Measurements from ENCODE around the gene SLC22A12.
"Not testable (repeated sequence)": the region's sequence is repeated elsewhere in the genome, so short reads cannot be mapped to it uniquely, and the experiment has no call there.

Gene SLC22A12

DNA sequence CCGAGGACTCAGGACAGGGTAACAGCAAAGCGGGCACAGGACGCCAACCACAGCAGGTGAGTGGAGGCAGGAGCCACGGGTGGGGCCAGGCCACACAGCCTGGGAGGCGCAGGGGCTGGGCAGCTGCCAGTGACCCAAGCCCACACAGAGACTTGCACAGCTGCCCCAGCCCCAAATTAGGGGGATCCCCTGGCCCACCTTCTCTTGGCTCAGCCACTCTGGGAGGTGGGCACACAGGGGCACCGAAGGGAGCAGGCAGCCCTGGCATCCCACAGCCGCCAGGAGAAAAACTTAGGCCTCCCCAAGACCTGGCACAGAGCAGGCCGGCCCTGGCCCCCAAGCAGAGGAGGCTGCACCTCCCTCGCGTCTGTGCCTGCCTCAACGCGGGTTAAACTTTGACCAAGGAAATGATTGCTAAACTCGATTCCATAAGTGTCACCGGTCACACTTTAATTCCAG lies at the start of gene SLC22A12:
TSS of gene SLC22A12 (plus strand) at position 458 of the 459 bp plus-strand sequence. CDS start 337 bp downstream, outside the sequence.
- DNase-seq (ENCODE audit: low spot score): no peak

DNA sequence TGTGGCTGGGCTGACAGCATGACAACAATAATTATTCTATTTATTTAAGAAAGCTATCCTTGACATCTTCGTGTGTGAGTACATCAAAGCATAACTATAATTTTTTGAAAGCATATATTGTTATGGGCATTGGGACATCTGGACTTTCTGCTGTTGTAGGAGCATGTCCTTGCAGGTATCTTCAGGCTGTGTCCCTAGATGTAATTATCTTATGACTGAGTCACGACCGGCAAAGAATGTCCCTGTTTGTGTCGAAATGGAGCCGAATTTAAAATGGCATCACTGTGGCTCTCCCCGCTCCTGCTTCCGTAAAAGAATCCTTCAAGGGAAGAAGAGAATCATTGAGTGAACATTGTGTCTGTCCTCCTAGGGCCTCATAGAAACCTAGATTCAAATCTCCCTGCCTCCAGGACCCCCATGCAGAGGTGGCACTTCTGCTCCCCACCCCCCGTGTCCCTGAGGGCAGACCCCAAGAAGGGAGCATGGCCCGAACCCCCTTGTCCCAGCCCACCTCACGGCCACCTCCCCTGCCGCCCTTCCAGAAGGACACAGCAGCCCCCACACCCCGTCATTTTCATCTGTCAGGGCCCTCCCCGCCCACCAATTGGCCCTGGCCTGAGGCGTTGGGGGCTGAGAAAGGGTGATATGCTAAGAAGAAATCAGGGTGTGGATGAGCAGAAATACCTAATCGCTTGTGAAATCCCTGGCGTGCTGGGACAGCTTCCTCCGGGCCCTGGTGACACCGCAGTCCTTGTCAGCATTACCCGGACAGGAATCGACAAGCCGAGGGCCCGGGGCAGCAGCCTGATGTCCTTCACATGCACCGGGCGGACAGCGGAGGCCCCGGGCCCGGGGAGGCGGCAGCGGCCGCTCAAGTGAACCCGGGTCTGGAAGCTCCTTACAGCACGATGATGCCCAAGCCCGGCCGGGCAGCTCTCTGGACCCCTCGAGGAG lies 48.6 kb upstream of the SLC22A12 start:
- no peak for DNase-seq (ENCODE audit: low spot score)

DNA sequence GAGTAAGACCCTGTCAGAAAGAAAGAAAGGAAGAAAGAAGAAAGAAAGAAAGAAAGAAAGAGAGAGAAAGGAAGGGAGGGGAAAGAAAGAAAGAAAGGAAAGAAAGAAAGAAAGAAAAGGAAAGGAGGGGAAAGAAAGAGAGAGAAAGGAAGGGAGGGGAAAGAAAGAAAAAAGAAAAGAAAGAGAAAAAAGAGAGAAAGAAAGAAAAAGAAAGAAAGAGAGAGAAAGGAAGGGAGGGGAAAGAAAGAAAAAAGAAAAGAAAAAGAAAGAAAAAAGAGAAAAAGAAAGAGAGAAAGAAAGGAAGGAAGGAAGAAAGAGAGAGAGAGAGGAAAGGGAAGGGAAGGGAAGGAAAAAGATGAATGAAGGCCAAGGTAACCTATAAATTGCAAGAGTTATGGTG lies 47.2 kb upstream of the SLC22A12 start:
- no peak for DNase-seq (ENCODE audit: low spot score)

DNA sequence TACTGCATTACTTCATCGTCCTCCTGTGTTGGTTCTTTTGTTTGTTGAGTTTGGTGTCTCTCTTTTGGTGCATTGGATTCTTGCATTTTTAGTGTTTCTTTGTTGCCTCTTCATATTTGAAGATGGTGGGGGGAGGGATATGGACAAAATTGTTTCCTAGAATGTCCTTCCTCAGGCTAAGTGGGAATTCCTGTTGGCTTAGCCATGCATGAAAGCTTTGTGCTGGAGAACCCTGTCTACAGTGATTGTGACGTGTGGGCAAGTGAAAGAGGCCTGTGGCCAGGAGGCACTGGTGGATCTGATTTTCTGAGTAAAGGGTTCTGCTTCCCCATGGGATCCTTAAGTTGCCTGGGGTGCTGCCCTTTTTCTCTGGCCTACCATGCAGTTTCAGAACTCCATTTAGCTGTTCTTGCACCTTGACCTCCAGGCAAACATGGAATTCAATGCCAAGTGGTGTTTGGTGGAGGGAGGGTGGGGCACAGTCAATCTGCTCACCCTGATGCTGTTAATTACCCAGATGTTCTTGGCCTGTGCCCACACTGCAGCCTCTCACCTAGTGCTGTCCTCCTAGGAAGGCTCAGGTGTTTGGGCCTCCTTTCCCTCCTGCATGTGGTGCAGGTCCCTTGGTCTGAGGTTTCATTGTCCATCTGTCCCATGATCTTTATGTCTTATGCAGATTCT lies 46.3 kb upstream of the SLC22A12 start:
- no peak for DNase-seq (ENCODE audit: low spot score)

DNA sequence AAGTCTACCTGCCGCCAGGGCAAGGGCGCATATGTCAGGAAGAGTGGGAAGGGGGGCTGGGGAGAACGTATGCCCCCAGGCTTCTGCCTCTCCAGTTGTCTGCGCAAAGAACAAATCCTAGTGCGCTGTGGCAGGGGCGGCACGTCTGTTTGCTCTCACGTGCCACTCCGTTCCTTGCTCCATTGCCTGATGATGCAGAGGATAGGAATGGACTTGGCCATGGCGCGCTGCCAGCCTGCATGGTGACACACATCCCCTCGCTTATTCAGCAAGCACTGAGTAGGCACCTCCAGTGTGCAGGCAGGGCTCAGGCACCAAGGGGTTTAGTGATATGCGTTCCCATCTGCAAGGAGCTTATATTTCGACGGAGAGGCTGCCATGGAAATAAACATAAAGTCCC lies 45.4 kb upstream of the SLC22A12 start:
- DNase-seq (ENCODE audit: low spot score): no peak

DNA sequence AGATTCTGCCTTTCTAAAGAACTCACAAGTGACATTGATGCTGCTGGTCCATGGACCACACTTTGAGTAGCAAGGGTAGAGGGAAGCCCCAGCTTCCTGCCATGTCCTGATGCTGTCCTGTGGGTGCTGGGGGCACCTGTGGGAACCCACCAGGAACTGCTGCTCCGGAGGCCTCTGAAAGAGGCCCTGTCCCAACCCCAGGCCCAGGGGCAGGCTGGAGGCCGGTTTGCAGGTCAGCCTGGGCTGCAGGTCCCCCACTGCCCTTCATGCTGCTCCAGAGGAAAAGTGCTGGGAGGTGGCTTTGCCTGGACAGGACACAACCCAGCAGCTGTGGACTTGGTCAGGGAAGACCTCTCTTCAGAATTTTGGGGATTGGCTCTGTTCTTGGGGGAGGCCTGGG lies 44.8 kb upstream of the SLC22A12 start:
- no peak for DNase-seq (ENCODE audit: low spot score)

DNA sequence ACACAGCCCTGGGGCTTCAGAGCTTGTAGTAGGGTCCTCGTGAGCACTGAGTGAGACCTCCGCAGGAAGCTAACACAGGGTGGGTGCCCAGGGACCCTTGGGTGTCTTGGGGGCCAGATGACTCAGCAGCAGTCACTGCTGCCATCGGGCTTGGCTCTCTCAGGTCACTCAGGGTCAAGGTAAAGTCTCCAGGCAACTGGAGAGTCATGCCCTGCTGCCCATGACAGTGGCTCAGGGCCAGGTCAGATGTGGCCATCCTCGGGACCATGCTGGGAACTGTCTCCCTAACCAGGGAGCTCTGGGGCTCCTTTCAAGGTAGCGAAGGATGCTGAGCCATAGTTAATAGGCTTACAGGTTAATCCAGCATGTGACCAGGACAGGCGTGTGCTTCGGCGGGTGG lies 44.4 kb upstream of the SLC22A12 start:
- no peak for DNase-seq (ENCODE audit: low spot score)

DNA sequence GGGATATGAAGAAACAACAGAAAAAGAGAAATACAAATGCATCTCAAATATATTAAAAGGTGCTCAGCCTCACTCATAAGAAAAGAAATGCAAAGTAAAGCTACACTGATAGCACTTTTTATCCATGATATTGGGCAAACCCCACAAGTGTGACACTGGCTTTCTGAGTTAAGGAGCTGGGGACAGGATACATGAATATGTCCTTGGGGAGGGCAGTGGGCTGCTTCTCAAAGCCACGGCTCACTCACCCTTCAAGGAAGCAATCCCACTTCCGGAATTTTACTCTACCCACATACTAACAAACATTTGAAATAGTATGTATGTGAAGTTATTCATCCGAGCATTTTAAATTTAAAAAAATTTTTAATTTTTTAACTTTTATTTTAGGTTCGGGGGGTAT lies 41.1 kb upstream of the SLC22A12 start:
- no peak for DNase-seq (ENCODE audit: low spot score)

DNA sequence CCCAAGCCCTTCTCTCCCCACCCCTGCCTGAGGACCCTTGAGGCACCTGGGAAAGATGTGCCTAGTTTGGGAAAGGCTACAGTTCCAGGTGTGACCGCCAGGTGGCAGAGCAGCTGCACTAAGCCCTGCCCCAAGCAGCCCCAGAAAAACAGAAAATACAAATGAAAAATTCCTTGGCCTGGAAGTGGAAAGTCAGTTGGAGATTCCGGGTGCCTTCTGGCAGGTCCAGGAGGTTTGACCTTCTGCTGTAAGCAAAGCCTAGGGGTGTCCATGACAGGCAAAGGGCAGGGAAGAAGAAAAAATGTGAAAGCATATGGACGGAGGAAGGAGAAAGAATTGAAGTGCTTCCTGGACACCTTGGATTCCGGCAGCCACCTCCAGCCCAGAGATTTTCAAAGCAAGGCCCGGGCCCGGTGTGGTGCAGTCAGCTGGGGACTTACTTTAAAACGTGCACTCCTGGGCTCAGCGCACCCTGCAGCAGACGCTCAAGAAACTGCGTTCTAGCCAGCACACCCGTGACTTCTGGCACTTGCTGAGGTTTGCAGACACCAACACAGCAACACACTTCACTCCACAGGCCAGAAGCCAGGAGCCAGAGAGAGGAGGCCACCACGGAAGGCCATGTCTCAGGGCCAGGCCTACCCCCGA lies 37.3 kb upstream of the SLC22A12 start:
- peak; percentile 63 for DNase-seq (ENCODE audit: low spot score)

DNA sequence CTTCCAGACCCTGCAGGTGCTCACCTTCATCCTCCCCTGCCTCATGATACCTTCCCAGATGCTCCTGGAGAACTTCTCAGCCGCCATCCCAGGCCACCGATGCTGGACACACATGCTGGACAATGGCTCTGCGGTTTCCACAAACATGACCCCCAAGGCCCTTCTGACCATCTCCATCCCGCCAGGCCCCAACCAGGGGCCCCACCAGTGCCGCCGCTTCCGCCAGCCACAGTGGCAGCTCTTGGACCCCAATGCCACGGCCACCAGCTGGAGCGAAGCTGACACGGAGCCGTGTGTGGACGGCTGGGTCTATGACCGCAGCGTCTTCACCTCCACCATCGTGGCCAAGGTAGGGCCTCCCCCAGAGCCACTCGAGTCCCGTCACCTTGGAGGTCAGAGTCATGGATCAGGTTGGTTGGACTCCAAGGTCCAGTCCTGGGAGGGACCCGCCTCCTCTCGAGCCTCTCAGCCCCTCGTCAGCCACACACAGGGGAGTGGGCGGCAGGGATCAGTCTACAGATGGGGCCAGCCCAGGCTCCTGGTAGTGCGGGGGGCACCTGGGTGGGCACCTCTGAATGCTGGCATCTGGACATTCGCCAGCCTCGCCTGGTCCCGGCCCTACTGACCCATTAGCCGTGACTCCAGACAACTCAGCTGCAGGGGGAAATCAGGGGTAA lies 34.8 kb upstream of the SLC22A12 start:
- DNase-seq (ENCODE audit: low spot score): no peak

DNA sequence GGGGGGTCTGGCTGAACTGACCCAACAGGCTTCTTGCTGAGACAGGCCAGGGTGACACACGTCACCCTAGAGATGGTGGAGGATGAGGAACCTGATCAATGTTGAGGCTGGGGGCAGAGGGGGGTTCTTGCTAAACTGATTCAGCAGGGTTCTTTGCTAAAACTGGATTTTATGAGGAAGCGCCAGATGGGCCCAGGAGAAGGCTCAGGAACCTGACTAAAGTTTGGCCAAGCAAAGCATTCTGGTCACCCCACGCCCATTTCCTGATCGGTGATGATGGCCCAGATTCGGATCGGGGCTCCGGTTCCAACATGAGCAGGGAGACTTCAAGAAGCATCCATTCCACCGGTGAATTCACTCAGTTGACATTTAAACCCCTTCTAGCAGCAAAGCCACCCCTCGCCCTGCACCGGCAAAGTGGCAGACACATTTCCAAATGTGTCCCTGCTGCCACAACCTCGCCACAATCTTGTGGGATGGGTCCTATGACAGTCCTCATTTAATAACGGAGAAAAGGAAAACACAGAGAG lies 34.2 kb upstream of the SLC22A12 start:
- no peak for DNase-seq (ENCODE audit: low spot score)

DNA sequence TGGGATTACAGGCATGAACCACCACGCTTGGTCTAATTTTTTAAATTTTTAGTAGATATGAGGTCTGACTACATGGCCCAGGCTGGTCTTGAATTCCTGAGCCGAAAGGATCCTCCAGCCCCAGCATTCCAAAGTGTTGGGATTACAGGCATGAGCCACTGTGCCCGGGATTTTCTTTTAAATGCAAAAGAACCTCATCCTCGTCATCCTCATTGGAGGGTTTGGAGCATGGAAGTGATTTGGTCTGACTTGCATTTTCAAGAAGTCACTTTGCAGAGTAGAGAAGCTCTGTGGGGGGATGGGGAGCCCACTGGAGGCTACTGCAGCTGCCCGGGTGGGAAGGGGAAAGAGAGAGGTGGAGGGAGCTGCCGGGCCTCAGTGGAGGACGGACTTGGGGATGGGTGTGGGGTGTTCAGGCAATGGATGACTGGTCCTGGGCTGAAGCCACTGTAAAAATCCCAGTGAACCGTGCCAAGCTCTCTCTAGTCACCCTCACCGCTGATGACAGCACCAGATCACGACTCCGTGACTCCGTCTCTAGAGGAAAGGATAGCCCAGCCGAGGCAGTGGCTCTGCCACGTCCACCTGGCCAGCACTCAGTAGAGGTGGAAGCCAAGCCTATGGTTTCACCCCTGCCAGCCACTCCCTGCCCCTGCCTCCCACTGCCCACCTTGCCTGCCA lies 32.8 kb upstream of the SLC22A12 start:
- DNase-seq (ENCODE audit: low spot score): no peak

DNA sequence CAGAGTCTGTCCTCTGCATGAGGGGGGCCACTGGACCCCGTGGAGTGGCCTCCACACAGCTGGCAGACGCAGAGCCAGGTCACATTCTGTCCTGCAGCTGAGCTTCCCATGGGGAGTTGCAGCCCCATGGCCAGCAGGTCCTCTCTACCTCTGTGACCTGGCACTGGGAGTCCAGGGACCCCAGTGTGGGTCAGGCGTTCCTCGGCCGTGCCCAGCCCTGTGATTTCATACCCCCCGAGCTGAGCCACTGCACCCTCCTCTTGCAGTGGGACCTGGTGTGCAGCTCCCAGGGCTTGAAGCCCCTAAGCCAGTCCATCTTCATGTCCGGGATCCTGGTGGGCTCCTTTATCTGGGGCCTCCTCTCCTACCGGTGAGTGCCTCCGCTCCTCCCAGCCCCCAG lies 32.2 kb upstream of the SLC22A12 start:
- no peak for DNase-seq (ENCODE audit: low spot score)

DNA sequence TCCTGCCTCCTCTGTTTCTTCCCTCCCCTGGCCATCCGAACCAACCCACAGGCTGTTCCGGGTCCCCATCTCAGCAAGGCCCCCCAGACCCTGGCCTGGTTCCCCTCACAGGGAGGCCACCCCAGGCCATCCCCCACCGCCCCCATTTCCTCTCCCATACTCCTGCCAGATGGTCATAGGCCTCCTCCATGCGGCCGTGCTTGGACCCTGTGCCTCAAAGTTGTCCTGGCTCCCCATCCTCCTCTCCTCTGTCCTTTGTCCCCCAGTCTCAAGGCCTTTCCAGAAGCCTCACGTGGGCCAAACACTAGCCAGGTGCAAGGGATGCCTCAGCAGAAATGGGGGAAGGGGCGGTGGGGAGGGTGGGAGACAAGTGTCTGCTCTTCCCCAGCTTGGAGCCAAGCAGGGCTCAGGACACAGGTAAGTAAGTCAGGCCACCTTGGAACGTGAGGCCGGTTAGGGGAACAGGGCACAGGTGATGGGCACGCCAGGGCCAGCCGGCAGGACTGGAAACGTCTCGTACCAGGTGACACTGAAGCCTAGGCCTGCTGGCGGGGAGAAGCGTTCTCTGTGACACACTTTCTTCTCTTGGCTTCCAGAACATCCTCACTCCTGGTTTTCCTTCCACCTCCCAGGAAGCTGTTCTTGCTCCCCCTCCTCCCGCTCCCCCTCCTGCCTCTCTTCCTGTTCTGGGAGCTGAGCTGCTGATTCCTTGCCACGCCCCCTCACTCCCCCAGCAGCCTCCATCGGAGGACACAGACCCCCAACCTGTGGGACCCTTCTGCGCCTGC lies 31.5 kb upstream of the SLC22A12 start:
- DNase-seq (ENCODE audit: low spot score): no peak

DNA sequence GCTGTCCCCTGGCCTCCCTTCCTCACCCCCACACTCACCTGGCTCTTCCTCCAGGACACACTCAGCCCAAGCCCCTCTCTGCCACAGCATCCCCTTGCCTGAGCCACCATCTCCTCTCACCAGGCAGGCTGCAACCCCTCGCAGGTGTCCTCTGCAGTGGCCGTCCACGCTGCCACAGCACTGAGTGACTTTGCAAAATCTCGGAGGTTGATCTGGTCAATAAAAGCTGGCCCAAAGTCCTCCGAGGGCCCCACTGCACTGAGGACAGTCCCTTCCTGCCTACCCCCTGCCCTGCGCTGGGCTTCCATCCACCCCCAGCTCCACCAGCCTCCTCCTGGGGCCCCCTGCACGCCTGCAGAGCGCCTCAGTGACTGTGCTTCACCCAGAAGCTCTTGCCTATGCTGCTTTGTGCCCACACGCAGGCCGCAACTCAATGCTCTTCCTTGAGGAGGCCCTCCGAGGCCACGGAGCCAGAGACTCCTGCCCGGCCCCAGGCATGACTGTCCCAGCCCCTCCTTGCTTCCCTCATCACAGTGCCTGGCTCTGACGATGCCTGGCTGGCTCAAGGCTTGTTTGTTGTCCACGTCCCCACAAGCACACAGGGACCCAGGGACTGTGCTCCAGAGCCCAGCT lies 30.8 kb upstream of the SLC22A12 start:
- no peak for DNase-seq (ENCODE audit: low spot score)

DNA sequence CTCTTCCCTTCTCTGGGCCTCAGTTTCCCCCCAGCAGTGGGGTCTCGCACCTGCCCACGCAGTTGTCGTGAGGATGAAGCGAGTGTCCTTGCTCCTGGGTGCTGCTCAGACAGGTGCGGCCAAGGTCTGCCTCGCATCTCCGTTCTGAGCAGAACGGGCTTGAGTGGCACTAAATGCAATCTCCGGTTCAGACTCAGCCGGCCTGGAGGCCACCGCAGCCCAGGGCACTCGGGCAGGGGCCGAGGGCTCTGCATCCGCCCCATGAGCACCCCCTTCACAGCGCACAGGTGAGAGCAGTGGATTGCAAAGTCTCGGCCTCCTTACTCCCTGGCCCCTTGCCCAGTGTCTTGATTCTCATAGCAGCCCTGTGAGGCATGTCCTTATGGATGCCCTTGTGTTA lies 30.1 kb upstream of the SLC22A12 start:
- DNase-seq (ENCODE audit: low spot score): no peak

DNA sequence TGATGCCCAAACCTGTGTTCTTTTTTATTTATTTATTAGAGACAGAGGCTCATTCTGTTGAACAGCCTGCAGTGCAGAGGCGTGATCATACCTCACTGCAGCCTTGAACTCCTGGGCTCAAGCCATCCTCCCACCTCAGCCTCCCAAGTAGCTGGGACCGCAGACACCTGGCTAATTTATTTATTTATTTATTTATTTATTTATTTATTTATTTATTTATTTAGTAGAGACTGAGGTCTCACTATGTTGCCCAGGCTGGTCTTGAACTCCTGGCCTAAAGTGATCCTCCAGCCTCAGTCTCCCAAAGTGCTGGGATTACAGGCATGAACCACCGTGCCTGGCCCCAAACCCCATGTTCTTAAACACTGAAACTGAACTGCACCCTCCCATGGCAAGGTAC lies 29.6 kb upstream of the SLC22A12 start:
- DNase-seq (ENCODE audit: low spot score): not testable (repeated sequence)

DNA sequence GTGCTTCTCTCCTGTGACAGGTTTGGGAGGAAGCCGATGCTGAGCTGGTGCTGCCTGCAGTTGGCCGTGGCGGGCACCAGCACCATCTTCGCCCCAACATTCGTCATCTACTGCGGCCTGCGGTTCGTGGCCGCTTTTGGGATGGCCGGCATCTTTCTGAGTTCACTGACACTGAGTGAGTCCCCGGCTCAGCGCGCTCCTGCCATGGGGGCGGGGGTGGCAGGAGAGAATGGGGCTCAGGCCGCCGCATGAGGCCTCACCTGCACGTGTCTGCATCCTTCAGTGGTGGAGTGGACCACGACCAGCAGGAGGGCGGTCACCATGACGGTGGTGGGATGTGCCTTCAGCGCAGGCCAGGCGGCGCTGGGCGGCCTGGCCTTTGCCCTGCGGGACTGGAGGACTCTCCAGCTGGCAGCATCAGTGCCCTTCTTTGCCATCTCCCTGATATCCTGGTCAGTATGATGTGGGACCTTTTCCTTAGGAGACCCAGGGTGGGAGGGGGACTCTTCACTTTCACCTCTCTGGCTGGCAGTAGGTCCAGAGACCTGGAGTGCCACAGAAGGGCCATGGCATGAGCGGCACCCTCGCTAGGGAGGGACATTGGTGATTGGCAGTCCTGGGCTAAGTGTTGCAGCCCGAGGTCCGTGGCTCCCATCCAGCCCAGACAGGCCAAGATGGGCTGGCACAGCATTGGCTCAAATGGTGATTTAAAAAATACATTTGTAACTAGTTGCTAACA lies 28.9 kb upstream of the SLC22A12 start:
- no peak for DNase-seq (ENCODE audit: low spot score)

DNA sequence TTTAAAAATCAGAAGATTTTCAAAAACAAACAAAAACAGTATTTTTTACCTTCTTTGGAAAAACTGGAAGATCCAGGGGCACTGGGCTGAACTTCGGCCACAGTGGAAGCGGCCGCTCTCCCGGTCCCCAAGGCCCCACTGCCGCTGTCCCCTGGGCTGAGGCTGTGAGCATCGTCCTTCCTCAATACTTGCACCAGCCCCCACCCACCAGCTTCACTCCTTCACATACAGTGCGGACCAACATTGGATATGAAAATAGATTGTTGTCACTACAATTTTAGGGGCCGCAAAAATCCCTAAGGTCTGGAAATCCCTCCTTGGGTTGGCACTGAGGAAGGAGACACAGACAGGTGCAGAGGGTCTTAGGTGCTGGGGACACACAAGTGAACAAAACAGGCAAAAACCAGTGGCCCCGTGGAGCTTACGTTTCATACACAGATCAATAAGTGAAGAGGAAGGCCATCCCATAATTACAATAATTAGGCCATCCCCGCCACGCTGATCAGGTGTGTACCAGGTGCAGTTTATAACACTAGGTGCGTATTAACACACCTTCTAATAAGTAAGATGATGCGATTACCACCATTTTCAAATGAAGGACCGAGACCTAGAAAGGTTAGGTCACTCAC lies 28.2 kb upstream of the SLC22A12 start:
- DNase-seq (ENCODE audit: low spot score): no peak

Data from HuH-7.5 (cell line).